Lower leg skin (tissue), 4 donors: ENCODE results near the gene CFAP73. TPM values are rescaled to one million over a fixed set of nuclear protein-coding genes. Genes with fewer than 3 reads are reported as not detected.

ENCODE experiments used
- DNase-seq, 2 donors: peaks; one replicate each; pipeline ENCODE4 v3.0.0-alpha.2; 2019; ENCODE audit warnings: low spot score in 2 of 2
- H3K4me3 ChIP-seq: fragments of 200-600 bp; sonication (generic); 2 replicates; pipeline ENCODE4 v1.5.1; 2017; ENCODE audit warnings: mild to moderate bottlenecking, low read depth; ENCODE audit not compliant: poor library complexity, severe bottlenecking
- CTCF ChIP-seq, 3 donors: fragments of 450-650 bp; IDR thresholded peaks; one replicate each; pipeline ENCODE4 v1.5.1; 2016; ENCODE audit warnings: antibody characterized with exemption in 3 of 3, mild to moderate bottlenecking in 3 of 3, moderate library complexity in 2 of 3
- POLR2A ChIP-seq, 2 donors: fragments of 450-650 bp; IDR thresholded peaks; one replicate each; pipeline ENCODE4 v1.6.1; 2016 to 2017; ENCODE audit warnings: antibody characterized with exemption in 2 of 2, mild to moderate bottlenecking in 1 of 2, moderate library complexity in 1 of 2
- WGBS, 2 donors: methylation state at CpG; one replicate each; pipeline ENCODE4 v1.1.5; 2018; 5-methylcytosine and 5-hydroxymethylcytosine counted together
- intact Hi-C: fragments of 100-400 bp; cut with DNase I; formaldehyde crosslinking; loops from one replicate; pipeline ENCODE4 v1.15.0; 2023; ENCODE audit warnings: low total_unique reads
- total RNA-seq, 4 donors: library from RNA; depleted of rRNA; stranded (reverse); fragments of >200 nt; gene quantifications; one replicate each; pipeline ENCODE4 v1.1.0, GENCODE V29; 2016

Gene CFAP73
- total RNA-seq, 4 donors from 2014 or later: 0.38 to 4.3 (median 1.9) TPM; not detected in 1

- no peak for TF ChIP-seq CTCF (IDR thresholded peaks at IDR 0.05)
- TF ChIP-seq POLR2A (IDR thresholded peaks at IDR 0.05): no peak
- DNase-seq: no peak
- intact Hi-C loops: no loop called here
- no peak overlapping the region for H3K4me3 ChIP-seq
- WGBS, 2 donors: 92 to 95% methylated on average over 7 of the region's 7 CpGs
Measured at GRCh38 chr12:113173081-113173698, 23.7 kb downstream of the CFAP73 start.

- intact Hi-C loops: loop anchor here (2.0 kb wide), 1 partner anchor 126 kb away; no protein-coding TSS in a partner anchor
- TF ChIP-seq CTCF (IDR thresholded peaks at IDR 0.05) (peak in 1 of 3 donors; percentile 98), POLR2A (IDR thresholded peaks at IDR 0.05) (no peak)
- 55 to 61% methylated on average over 22 to 32 of the region's 32 CpGs for WGBS, 2 donors
- peak; percentile 56 to 94 for DNase-seq
- H3K4me3 ChIP-seq: no peak overlapping the region
Measured at GRCh38 chr12:113174461-113175384, 25.2 kb downstream of the CFAP73 start.

GRCh38 chr12:113179023-113179422, 29.5 kb downstream of the CFAP73 start:
- no peak for DNase-seq
- WGBS, 2 donors: 90 to 99% methylated on average over 14 of the region's 14 CpGs
- H3K4me3 ChIP-seq: no peak overlapping the region
- TF ChIP-seq POLR2A (IDR thresholded peaks at IDR 0.05): no peak
- no peak for TF ChIP-seq CTCF (IDR thresholded peaks at IDR 0.05)
- intact Hi-C loops: no loop called here

- intact Hi-C loops: no loop called here
- WGBS, 2 donors: 72 to 81% methylated on average over 4 of the region's 4 CpGs
- no peak for DNase-seq
- no peak overlapping the region for H3K4me3 ChIP-seq
- no peak for TF ChIP-seq POLR2A (IDR thresholded peaks at IDR 0.05)
- TF ChIP-seq CTCF (IDR thresholded peaks at IDR 0.05): no peak
Measured at GRCh38 chr12:113180333-113180732, 30.8 kb downstream of the CFAP73 start.

GRCh38 chr12:113181975-113182374, 32.5 kb downstream of the CFAP73 start:
- no peak for TF ChIP-seq CTCF (IDR thresholded peaks at IDR 0.05)
- no peak for TF ChIP-seq POLR2A (IDR thresholded peaks at IDR 0.05)
- no peak for DNase-seq
- intact Hi-C loops: no loop called here
- 79 to 82% methylated on average over 3 of the region's 3 CpGs for WGBS, 2 donors
- no peak overlapping the region for H3K4me3 ChIP-seq
